Fibroblast of the aortic adventitia (primary cell): ENCODE results near the gene DDB1. TPM values are rescaled to one million over a fixed set of nuclear protein-coding genes. Genes with fewer than 3 reads are reported as not detected.

Experiments
- DNase-seq: peaks from one replicate; pipeline ENCODE4 v3.0.0-alpha.2; 2010; ENCODE audit warnings: low read depth
- H3K4me3 ChIP-seq: 2 replicates; pipeline ENCODE4 v1.5.1; 2011; ENCODE audit warnings: low read depth, mild to moderate bottlenecking, control low read depth, low read length, moderate library complexity
- total RNA-seq: library from RNA; depleted of rRNA; stranded (reverse); fragments of >200 nt; gene quantifications from 2 replicates; pipeline ENCODE4 v1.2.3, GENCODE V29; 2012; ENCODE audit warnings: low replicate concordance
- TF ChIP-seq, protein P1 (sequence below): IDR thresholded peaks from 2 replicates; pipeline ENCODE4 v1.5.1; 2011; ENCODE audit warnings: mild to moderate bottlenecking, low read length, control low read depth, inconsistent platforms; ENCODE audit not compliant: insufficient read depth

The DDB1 gene
- total RNA-seq, 1 donor = 290 TPM

DNA sequence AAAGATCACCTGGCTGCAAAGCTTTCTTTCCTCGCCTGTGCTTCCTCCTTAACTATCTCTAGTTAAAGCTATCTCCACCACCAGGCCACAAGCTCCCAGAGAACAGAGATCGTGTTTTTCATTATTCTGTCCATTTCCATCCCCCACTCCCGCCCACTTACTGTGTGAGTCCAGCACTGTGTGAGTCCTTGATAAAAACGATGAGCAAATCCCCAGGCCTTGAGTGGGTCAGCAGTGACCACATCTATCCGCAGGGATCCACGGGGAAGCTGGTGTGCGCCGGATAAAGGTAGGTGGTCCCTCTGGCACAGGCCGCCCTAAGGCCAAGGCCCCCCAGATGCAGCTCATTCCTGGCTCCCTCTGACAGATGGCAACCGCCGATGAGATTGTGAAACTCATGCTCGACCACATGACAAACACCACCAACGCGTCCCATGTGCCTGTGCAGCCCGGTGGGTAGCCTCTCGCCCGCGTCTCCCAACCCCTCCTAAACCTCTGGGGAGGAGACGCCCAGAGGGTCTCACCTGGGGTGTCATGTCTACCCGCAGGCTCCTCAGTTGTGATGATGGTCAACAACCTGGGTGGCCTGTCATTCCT lies 9.4 kb upstream of the DDB1 start:
- H3K4me3 ChIP-seq = no peak overlapping the region
- DNase-seq = no peak
- TF ChIP-seq, protein P1, sequence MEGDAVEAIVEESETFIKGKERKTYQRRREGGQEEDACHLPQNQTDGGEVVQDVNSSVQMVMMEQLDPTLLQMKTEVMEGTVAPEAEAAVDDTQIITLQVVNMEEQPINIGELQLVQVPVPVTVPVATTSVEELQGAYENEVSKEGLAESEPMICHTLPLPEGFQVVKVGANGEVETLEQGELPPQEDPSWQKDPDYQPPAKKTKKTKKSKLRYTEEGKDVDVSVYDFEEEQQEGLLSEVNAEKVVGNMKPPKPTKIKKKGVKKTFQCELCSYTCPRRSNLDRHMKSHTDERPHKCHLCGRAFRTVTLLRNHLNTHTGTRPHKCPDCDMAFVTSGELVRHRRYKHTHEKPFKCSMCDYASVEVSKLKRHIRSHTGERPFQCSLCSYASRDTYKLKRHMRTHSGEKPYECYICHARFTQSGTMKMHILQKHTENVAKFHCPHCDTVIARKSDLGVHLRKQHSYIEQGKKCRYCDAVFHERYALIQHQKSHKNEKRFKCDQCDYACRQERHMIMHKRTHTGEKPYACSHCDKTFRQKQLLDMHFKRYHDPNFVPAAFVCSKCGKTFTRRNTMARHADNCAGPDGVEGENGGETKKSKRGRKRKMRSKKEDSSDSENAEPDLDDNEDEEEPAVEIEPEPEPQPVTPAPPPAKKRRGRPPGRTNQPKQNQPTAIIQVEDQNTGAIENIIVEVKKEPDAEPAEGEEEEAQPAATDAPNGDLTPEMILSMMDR = no peak

DNA sequence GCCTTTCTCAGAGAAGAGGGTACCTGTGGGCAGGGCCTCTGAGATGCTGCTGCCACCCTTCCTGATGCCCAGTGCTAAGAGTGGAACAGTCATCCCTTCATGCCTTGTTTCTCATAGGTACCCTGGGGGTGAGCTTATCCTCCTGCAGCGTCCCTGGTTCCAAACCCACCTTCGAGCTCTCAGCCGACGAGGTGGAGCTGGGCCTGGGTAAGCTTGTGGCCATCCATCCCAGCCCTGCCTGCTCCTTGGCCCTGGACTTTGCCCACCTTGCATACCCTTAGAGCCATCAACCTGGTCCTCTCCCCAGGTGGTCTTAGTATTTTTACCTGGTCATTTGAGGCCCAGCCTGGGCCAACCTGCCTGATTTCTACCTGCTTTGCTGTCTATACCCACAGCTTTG lies 8.8 kb upstream of the DDB1 start:
- no peak overlapping the region for H3K4me3 ChIP-seq
- TF ChIP-seq, protein P1 = no peak

DNA sequence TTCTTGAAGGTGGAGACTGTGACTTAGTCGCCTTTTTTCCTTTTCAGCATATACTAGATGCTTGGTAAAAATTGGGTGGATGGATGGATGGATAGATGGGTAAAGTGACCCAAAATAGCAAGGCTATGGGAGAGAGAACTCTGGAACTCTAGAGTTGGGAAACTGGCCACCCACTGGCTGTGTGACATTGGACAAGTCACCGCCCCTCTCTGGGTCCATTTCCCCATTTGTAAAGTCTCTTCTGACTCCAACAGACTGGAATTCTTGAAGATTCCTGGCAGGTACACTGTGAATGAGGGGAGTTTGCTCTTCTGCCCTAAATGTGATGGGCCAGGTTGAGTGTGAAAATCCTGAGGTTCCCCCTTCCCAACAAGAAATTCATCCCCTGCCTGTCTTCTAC lies 8.1 kb upstream of the DDB1 start:
- no peak overlapping the region for H3K4me3 ChIP-seq
- DNase-seq = no peak

More for the DNA sequence above, 8.8 kb upstream of the DDB1 start:
- DNase-seq = no peak

DNA sequence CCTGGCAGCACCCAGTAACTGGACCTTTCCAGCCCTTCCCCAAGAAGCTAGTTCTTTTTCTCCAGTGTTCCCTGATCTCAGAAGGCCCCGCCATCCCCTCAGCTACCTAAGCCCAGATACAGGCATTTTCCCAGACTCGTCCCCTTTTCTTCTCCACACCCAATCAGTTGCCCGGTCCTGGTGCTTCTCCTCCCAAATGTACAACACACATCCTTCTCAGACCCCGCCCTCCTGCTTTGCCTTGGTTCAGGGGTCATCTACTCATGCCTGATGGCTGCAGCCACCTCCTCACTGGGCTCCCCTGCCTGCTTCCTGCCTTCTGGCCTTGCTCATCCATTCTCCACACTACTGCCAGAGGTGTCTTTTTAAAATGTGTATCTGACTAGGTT lies 6.6 kb upstream of the DDB1 start:
- no peak overlapping the region for H3K4me3 ChIP-seq
- TF ChIP-seq, protein P1 = no peak
- no peak for DNase-seq

More for the DNA sequence above, 8.1 kb upstream of the DDB1 start:
- TF ChIP-seq, protein P1 = no peak

DNA sequence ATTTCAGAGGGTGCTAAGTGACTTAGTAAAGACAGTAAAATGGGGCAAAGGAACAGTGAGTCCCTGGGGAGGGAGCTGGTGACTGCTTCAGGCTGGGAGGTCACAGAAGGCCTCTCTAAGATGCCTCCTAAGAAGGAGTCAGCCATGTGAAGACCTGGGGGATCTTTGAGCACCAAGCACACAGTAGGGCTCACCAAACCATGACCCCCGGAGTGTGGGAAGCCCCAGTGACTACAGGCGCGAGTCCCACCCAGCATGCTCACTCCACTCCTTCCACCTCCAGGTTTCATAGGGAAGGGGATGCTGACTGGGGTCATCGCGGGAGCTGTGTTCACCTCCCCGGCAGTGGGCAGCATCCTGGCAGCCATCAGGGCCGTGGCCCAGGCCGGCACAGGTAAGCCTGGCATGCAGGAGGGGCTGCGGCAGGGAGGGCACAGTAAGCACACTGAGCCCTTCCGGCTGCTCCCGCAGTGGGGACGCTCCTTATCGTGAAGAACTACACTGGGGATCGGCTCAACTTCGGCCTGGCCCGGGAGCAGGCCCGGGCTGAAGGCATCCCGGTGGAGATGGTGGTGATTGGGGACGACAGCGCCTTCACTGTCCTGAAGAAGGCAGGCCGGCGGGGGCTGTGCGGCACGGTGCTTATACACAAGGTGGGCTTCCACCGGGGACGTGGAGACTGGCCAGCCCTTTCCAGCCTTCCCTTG lies 6.0 kb upstream of the DDB1 start:
- H3K4me3 ChIP-seq = no peak overlapping the region
- no peak for DNase-seq
- TF ChIP-seq, protein P1 = no peak

DNA sequence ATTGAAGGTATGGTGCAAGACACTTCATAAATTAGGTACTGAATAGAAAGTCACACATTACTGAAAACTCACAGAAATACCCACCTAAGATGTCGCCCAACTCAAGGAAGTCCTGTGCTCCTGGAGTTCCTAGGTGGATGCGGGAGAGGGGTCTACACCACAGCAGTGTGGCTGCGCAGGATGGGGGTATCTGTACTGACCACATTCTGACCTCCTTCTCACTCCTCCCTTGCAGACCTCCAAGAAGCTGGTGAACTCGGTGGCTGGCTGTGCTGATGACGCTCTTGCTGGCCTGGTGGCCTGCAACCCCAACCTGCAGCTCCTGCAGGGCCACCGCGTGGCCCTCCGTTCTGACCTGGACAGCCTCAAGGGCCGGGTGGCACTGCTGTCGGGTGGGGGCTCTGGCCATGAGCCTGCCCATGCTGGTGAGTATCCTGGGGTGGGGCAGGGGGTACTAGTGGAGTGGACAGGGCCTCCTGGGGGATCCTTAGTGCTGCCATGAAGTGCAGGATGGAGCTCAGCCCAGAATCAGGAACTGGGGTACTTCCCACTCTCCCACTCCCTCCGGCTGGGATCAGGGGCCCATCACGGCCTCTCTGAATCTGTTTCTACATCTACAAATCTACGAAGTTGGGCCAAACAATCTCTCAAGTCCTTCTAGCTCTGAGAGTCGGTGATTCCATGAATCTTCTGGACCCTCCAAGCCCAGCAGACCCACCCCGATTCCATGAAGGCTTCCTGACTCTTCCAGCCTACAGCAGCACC lies 5.0 kb upstream of the DDB1 start:
- TF ChIP-seq, protein P1 = no peak
- H3K4me3 ChIP-seq = no peak overlapping the region
- DNase-seq = no peak
